HPDE6-E6E7 (cell line): ENCODE measurements around the gene SIGLEC7.
"Not testable (repeated sequence)": the region's sequence is repeated elsewhere in the genome, so short reads cannot be mapped to it uniquely, and the experiment has no call there.

Experiments
- DNase-seq: peaks from one replicate; pipeline ENCODE4 v3.0.0; 2011; ENCODE audit warnings: missing footprints; ENCODE audit errors: extremely low spot score

Gene SIGLEC7

DNA sequence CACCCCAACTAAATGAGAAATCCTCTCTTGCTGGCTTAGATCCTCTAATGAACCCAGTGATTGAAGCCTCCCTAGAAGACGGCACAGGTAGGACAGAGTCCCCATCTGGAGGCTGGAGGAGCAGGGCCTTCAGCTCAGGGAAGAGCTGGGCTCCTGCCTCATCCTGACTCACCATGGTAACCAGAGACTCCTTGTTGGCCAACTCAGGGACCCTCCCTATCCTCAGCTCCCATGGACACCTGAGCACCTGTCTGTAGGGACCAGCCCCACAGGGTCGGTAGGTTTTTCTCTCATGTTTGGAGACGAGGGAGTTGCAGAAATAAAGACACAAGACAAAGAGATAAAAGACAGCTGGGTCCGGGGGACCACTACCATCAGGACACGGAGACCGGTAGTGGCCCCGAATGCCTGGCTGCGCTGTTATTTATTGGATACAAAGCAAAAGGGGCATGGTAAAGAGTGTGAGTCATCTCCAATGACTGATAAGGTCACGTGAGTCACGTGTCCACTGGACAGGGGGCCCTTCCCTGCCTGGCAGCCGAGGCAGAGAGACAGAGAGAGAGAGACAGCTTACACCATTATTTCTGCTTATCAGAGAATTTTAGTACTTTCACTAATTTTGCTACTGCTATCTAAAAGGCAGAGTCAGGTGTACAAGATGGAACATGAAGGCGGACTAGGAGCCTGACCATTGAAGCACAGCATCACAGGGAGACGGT is 26.6 kb downstream of the SIGLEC7 start:
- no peak for DNase-seq

DNA sequence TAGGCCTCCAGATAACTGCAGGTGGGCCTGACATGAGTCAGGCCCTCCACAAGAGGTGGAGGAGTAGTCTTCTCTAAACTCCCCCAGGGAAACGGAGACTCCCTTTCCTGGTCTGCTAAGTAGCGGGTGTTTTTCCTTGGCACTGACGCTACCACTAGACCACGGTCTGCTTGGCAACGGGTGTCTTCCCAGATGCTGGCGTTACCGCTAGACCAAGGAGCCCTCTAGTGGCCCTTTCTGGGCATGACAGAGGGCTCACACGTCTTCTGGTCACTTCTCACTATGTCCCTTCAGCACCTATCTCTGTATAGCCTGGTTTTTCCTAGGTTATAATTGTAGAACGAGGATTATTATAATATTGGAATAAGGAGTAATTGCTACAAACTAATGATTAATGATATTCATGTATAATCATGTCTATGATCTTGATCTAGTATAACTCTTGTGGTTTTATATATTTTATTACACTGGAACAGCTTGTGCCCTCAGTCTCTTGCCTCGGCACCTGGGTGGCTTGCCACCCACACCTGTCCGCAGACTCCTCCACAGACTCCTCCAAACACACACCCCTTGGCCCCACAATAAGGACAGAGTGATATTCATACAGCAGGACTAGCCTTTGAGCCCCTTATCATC is 27.3 kb downstream of the SIGLEC7 start:
- not testable (repeated sequence) for DNase-seq

DNA sequence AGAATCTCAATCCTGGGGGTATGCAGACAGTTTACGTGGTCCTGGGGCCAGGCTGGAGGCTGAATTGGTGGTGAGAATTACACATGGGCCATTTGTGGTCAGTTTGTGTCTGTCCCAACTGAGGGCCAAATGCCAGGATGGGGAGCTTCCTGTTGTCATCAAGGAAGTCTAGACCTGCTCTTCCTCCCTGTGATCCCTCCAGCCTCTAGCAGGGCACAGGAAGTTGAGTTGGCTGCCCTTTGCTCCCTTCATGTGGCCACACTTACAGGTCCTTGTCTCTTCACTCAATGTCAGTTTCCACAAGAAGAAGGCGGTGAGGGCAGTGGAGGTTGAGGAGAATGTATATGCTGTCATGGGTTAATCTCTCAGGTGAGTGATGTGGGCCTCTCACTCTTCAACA is 30.1 kb downstream of the SIGLEC7 start:
- DNase-seq: no peak

DNA sequence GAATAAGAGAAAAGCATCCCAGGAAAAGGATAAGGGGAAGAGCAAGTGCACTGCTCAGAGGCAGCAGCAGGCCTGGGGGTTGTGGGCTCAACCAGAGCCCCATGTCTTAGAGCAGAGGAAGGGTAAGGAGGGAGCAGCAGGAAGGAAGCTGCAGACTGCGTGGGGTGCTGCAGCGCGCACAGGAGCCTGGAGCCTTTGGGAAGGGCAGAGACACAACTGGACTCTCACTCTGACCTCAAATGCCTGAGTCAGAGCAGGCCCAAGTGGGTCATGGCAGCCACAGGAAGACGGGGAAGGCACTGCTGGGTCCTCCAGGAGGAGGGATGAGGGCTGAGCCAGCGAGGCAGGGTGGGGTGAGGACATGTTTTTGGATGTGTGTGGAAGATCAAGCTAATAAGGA is 31.6 kb downstream of the SIGLEC7 start:
- DNase-seq: no peak

DNA sequence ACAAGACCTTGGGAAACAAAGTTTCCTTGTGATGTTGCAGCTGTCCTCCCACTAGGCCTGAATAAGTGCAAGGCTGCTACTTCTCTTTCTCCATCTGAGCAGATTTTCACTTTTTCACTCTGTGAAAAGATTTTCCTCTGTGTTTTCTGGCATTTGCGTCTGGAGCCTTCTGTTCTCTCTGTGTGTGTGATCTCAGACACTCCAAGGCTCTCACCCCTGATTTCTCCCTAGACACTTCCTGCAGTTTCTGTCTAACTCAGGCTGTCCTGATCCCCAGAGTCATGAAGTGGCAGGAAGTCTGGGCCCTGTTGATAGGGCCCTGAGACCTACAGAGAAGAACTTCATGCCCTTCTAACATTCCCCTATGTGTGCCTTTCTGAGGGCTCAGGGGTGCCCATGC is 37.2 kb downstream of the SIGLEC7 start:
- no peak for DNase-seq

DNA sequence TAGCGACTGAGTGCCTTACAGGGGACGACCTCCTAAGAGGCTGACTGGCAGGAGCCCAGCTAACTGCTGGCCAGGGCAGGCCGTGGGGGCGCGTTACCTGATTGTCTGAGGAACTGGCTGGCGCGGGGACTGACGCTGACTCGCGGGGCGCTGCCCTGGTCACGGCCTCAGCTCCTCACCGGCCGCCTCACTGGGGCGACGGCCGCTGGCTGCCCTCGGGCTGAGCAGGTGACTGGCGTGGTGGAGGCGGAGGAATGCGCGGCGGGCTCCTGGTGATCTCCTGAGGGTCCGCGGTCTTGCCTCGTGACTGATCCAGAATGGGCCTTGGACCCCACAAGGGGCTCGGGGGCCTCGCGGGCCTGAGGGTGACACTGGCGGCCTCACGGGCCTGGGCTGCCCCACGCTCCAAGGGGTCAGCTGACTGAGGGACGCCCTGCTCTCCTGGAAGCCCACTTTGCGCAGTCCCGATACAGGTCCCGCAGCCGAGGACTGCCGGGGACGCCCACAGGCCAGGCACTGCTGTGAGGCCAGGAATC is 39.3 kb downstream of the SIGLEC7 start:
- DNase-seq: no peak

DNA sequence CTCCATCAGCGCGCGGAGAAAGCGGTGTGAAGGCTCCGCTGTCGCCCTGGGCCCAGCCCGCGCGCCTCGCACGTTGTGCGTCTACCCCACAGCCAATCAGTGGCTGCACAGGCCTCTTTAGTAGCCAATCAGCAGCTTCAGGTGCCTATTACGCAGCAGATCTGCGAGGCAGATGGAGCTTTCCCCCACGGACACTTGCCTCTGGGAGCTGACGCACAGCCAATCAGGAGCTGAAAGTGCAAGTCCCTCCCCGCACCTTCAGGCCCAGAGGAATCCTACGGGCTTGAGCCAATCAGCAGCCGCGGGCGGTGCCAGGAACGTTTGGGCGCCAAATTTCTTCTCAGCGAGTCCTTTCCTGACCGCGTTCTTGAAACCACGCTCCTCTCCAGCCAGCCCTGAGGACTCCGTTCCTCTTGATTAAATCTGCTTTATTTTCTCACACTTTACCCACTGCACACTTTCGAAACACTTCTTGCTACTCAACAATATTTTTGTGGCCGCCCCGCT is 39.9 kb downstream of the SIGLEC7 start:
- no peak for DNase-seq

DNA sequence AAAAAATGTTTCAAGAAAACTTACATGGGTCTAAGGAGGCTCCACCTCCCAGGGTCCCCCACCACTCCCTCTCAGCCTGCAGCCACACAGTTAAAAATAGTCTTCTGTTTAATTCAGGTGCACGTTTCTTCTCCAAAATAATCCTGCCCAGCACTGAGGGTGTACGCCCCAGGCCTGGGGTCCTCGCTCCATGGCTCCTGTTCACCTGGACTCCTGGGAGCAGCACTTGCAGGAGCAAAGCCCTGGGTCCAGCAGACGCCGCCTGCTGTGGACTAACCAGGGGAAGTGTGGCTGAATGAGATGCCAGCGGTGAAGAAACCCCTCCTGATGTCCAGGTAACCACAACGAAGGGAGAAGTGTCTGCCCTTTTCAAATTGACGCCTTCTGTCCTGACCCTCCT is 41.5 kb downstream of the SIGLEC7 start:
- no peak for DNase-seq

DNA sequence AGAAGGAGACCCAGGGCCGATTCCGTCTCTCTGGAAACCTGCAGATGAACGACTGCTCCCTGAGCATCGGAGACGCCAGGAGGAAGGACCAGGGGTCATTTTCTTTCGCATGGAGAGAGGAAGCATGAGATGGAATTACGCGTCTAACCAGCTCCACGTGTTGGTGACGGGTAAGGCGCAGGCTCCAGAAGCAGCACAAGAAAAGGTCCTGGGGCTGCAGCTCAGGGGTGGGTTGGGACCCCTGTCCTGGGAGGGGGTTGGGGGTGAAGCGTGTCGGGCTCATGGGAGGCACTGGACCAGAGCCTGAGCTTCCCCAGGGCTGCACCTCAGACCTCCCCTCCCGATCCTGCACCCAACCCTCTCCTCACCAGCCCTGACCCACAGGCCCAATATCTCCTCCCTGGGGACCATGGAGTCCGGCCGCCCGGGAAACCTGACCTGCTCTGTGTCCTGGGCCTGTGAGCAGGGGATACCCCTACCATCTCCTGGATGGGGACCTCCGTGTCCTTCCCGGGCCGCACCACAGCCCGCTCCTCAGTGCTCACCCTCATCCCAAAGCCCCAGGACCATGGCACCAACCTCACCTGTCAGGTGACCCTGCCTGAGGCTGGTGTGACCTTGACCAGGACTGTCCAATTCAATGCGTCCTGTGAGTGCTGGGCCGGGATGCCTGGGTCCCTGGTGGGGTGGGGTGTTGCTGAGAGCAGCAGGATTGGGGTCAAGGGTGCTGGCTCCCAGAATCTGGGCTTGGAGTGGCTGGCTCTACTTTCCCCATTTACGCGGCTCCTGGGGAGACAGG is 43.2 kb downstream of the SIGLEC7 start:
- DNase-seq: no peak

DNA sequence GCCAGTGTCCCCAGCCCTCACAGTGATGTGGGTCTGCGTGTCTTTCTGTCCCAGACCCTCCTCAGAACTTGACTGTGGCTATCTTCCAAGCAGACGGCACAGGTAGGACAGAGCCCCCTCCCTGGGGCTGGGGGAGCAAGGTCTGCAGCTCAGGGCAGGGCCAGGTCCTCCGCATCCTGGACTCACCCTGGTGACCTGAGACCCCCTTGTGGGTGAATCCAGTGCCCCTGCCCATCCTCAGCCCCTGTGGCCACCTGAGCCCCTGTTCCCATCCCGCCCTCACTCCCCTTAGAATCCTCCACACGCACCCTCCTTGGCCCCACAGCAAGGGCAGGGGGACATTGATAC is 43.7 kb downstream of the SIGLEC7 start:
- DNase-seq: no peak

DNA sequence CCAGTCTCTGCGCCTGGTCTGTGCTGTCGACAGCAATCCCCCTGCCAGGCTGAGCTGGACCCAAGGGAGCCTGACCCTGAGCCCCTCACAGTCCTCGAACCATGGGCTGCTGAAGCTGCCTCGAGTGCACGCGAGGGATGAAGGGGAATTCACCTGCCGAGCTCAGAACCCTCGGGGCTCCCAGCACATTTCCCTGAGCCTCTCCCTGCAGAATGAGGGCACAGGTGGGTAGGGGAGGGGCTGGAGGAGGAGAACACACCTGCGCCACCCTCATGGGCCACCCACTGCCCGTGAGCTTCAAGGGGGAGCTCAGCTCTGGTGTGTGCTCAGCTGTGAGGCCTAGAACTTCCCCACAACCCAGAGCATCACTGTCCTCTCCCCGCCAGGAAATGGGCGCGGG is 44.2 kb downstream of the SIGLEC7 start:
- DNase-seq: no peak

DNA sequence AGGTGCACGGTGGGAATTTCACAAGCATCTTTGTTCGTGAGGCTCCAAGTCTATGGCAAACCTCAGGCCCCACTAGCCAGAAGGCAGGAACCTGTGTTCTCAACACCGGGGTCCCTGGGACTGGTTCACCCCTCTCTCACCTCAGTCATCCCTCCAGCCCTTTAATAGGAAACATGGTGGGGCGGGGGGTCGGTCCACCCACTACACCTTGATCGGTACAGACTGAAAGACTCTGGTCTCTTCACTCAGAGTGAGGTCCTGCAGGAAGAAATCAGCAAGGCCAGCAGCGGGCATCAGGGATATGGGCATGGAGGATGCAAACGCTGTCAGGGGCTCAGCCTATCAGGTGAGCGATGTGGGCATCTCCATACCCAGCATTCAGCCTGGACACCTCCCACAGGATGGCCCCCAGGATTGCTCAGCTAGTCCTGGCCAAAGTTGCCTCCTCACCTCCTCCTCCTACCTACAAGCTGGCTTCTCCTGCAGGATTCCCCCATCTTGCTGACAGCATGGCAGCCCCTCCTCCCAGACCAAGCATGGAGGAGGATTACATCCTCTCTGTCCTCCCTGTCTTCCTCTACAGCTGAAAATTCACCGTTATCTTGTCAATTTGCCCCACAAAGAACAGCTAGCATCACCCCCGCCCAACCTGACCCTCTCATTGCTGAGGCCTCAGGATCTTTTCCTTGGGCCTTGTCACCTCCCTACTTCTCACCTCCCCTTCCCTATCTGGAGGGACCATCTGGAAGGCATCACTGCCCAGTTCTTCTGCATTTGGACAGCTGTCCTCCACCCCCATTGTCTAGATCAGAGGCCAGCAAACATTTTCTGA is 45.5 kb downstream of the SIGLEC7 start:
- no peak for DNase-seq

DNA sequence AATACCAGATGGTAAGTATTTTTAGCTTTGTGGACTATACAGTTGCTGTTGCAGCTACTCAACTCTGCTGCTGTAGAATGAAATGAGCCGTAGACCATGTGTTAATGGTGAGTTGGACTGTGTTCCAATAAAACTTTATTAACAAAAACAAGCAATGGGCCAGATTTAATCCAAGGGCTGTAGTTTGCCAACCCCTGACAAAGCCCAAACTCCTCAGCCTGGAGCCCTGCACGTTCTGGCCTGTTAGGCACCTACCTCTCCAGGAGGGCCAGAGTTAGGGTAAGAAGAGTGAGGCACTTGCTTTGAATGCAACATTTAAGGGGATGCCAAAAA is 46.1 kb downstream of the SIGLEC7 start:
- no peak for DNase-seq

DNA sequence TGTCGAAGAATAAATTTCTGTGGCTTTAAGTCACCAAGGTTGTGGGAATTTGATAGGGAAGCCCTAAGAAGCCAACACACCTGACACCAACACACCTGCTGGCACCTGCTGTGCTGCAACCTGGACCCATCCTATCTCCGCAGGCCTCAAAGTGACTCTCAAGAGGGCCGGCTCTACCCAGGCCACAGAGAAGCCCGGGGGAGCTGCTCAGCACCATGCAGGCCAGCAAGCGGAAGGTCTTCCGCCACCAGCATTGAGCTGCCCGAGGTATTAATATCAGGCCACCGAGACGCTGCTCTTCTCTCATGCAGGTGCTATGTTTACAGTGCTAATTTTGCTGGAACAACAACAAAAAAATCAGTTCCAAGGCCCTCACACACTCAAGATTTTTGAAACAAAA is 50.6 kb downstream of the SIGLEC7 start:
- DNase-seq: no peak

DNA sequence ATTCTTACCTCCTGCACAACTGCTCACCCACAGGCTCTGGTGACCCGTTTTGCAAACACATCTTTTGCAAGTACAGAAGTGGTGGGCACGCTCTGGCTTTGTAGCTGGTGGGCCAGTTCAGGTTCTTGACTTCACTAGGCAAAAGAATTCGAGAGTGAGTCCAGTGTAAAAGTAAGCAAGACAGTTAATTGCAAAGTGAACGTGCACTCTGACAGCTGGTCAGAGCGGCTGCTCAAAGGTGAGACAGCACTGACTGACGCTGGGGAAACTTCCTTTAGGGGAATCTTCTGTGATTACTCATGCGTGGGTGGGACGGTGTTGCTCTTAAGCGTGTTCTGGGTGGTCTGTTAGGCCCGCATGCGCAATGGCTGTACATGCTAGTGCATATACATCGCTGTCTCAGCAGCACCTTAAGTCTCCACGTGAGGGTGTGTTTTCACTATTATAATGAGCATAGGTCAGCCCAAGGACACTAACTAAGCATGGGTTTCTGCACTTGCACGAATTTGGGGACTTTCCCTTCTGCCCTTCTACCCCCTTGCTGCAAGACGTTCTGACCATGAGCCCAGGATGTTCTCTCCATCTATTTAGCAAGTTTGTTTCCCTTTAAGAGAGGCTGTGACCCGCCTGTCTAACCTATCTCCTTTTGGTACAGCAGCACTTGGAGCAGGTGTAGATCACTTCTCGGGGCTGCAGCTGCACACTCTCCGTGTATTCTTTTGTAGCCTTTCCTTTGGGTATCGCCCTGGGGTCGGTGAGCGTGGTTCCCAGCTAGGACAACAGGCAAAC is 52.6 kb downstream of the SIGLEC7 start:
- no peak for DNase-seq

DNA sequence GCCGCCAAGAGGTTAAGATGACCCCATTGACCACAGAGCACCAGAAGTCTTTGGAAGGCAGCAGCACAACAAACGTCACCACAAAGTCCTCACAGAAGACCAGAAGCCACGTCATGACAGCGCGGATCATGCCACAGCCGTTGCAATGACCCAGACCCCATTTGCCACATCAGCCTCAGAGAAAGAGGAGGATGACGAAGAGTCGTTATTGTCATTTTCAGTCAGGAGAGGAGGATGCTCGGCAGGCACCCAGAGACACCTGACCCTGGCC is 53.1 kb downstream of the SIGLEC7 start:
- no peak for DNase-seq

DNA sequence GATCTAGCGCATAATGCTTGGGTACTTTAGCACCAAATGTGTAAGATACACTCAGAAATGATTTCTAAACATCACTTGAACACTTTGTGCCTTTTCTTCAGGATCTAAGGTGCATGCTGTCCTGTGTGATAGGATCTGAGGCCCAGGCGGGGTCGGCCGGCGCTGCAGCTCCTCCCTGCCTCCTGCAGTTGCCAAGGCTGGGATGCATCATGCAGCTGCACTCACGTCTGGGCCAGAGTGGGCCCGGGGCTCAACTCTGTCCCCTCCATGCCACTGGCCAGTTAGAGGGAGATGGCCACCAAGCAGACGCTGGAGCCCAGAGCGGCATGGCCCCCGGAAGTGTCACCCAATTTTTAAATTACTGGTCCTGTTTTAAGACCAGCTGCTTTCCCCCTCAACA is 53.5 kb downstream of the SIGLEC7 start:
- no peak for DNase-seq

DNA sequence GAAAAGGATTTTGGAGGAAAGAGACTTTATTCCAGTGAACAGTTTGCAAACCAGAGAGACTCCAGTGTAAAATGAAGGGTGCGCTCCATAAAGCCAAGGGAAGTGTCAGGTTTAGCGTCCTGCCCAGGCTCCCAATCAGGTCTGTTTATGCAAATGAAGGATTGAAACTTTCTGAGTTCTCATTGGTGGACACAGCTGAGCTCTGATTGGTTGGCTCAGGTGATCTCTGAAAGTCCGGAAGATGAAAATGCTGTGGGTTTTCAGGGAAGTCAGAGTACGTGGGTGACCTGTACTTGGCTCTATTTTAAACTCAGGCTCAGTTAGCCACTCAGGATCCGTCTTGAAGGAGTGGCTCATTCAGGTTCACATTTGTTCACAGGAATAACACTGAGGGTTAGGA is 54.1 kb downstream of the SIGLEC7 start:
- no peak for DNase-seq

DNA sequence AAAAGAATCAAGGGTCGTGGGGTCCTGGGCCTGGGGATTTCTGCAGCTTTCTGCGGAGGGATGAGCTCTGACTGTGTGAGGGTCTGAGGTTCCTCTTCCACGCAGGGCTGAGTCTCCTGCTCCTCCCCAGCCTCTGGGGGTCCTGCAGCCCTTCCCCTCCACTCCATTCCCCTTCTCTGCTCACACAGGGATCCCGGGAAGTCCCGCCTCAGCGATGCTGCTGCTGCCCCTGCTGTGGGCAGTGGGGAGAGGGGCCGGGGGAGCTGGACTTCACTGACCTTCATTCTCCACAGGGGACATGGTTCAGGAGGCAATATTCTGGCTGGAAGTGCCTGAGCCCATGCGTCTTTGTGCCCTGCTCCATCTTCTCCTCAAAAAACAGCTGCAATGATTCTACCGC is 56.5 kb downstream of the SIGLEC7 start:
- DNase-seq: no peak

DNA sequence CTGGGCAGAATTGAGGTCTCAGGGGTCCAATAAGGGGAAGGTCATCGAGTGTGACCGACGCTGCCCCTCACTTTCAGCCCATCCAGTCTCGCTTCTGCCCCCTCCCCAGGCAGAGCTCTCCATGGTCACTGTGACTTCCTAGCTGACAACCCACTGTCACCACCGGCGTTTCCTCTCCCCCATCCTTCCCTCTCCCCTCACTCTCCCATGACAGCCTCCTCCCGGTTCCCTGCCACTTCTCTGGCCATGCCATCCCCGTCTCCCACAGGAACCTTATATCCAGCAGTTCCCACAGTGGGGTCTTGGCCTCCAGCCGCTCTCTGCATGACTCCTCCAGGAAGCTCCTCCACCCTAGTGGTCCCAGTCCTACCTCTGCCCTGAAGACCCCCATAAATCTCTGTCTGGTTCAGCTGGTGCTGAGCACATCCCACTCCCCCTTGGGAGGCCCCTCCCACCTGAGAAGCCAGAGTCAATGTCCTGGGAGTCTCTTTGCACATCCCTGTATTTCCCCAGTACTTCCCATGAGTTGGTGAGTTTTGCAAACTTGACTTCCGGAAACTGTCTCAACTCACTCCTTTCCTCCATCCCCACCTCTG is 58.1 kb downstream of the SIGLEC7 start:
- DNase-seq: no peak

DNA sequence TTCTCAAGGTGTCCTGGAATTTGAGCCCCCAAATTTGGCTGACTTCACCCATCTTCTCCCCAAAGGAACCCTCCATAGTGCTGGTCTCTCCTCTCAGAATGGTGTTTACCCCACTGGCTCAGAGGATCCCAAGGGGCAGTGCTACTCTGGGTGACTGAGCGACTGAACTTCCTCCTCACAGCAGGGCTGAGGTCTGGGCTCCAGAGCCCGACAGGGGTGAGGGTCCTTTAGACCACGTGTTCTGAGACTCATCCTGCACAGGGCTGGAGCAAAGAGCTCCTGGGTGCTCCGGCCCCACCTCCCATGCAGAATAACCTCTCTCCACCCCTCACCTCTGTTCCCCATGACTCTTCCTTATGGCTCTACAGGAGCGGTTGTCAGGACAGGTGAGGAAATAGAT is 59.6 kb downstream of the SIGLEC7 start:
- DNase-seq: no peak
